Stimulated activated CD4-positive, alpha-beta T cell treated with anti-CD3 and anti-CD28 coated beads, Interleukin-4, amount 100 ng/mL, for 4 hours (primary cell): ENCODE results near the gene ZNF790.
A peak's percentile ranks its signal among the peaks of the same experiment; 100 is the strongest.

Experiments used
- DNase-seq, 2 experiments: peaks; one replicate each; pipeline ENCODE4 v3.0.0-alpha.2; 2020

The ZNF790 gene

GRCh38 chr19:36837906-36838783 lies at the start of gene ZNF790:
Gene ZNF790 (minus strand): TSS chr19:36838387. CDS start chr19:36825619, 12,768 bp downstream.
- DNase-seq = peak; percentile 73 to 81

- no peak for DNase-seq
Measured at GRCh38 chr19:36876993-36877938, 39.1 kb upstream of the ZNF790 start.

- no peak for DNase-seq
Measured at GRCh38 chr19:36851898-36852297, 13.7 kb upstream of the ZNF790 start.

GRCh38 chr19:36850559-36851442 lies 12.6 kb upstream of the ZNF790 start, which contains the start of gene ZNF345:
Gene ZNF345 (plus strand): TSS chr19:36850876. CDS start chr19:36876831, 25,955 bp downstream.
- DNase-seq = peak; percentile 61 to 87

GRCh38 chr19:36849701-36850558 lies 11.7 kb upstream of the ZNF790 start:
- DNase-seq = peak; percentile 80 to 91

- peak in 1 of 2 experiments; percentile 1 for DNase-seq
Measured at GRCh38 chr19:36847968-36848367, 9.8 kb upstream of the ZNF790 start.

- DNase-seq = no peak
Measured at GRCh38 chr19:36838784-36839324, 667 bp upstream of the ZNF790 start.

- DNase-seq = peak in 1 of 2 experiments; percentile 1
Measured at GRCh38 chr19:36837176-36837905, 846 bp downstream of the ZNF790 start.

- no peak for DNase-seq
Measured at GRCh38 chr19:36833430-36833829, 4.8 kb downstream of the ZNF790 start.

- no peak for DNase-seq
Measured at GRCh38 chr19:36821758-36822157, 16.4 kb downstream of the ZNF790 start.

GRCh38 chr19:36819130-36819630 lies 19.0 kb downstream of the ZNF790 start:
- DNase-seq = no peak

GRCh38 chr19:36807029-36807428 lies 31.2 kb downstream of the ZNF790 start:
- DNase-seq = no peak

GRCh38 chr19:36805364-36805763 lies 32.8 kb downstream of the ZNF790 start:
- no peak for DNase-seq

- no peak for DNase-seq
Measured at GRCh38 chr19:36797786-36798108, 40.4 kb downstream of the ZNF790 start.

- DNase-seq = no peak
Measured at GRCh38 chr19:36796714-36796992, 41.5 kb downstream of the ZNF790 start.

GRCh38 chr19:36791420-36792141 lies 46.6 kb downstream of the ZNF790 start:
- peak in 1 of 2 experiments; percentile 9 for DNase-seq

- no peak for DNase-seq
Measured at GRCh38 chr19:36775768-36776167, 62.4 kb downstream of the ZNF790 start.

GRCh38 chr19:36773223-36773579 lies 65.0 kb downstream of the ZNF790 start:
- DNase-seq = no peak

GRCh38 chr19:36772311-36773222 lies 65.6 kb downstream of the ZNF790 start, which contains the start of gene ZNF850:
Gene ZNF850 (minus strand): TSS chr19:36772807. CDS start chr19:36762606, 10,201 bp downstream.
- DNase-seq = peak; percentile 91 to 93
